Brain microvascular endothelial cell (primary cell): ENCODE data around the gene RYR3.
A peak's percentile ranks its signal among the peaks of the same experiment; 100 is the strongest.

Source experiments
- DNase-seq: peaks from one replicate; pipeline ENCODE4 v3.0.0-alpha.2; 2020
- H3K27ac ChIP-seq: fragments of 250-450 bp; sonication (Bioruptor Pico); 2 replicates; pipeline ENCODE4 v1.5.1; 2020; ENCODE audit warnings: mild to moderate bottlenecking, moderate library complexity
- H3K27me3 ChIP-seq: fragments of 250-450 bp; sonication (Bioruptor Pico); replicated peaks from 2 replicates; pipeline ENCODE4 v1.5.1; 2020; ENCODE audit warnings: mild to moderate bottlenecking
- H3K36me3 ChIP-seq: fragments of 250-450 bp; sonication (Bioruptor Pico); replicated peaks from 2 replicates; pipeline ENCODE4 v1.5.1; 2020; ENCODE audit warnings: mild to moderate bottlenecking
- H3K4me3 ChIP-seq: 2 replicates; pipeline ENCODE4 v1.5.1; 2011; ENCODE audit warnings: low read depth, mild to moderate bottlenecking, control low read depth, low read length, moderate library complexity
- in situ Hi-C: cut with HindIII; loops from 2 replicates; pipeline ENCODE4 v1.10.0; 2017; ENCODE audit warnings: low sequenced_read_pairs, low pct_ligation_motif_present
- TF ChIP-seq, protein P1 (sequence below): IDR thresholded peaks from 2 replicates; pipeline ENCODE4 v1.5.1; 2011; ENCODE audit warnings: low read depth, mild to moderate bottlenecking, moderate library complexity, low read length, control low read depth, inconsistent platforms; ENCODE audit errors: missing control alignments

The RYR3 gene

DNA sequence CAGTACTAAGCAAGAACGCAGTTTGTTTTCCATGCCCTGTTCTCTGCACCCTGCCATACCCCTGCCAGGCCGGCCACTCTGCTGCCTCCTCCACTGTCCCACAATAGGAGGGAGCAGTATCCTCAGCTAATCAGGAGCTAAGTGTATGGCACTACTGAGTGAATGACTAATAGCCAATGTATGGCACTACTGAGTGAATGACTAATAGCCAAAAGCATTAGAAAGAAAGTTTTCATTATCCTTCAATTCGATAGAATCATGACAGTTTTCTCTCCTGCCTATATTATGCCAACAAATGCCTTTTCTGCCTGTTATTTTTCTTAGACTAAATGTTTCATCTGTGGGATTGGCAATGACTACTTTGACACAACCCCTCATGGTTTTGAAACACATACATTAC, 550.0 kb downstream of the RYR3 start:
- in situ Hi-C loops, result no loop called here
- TF ChIP-seq, protein P1, sequence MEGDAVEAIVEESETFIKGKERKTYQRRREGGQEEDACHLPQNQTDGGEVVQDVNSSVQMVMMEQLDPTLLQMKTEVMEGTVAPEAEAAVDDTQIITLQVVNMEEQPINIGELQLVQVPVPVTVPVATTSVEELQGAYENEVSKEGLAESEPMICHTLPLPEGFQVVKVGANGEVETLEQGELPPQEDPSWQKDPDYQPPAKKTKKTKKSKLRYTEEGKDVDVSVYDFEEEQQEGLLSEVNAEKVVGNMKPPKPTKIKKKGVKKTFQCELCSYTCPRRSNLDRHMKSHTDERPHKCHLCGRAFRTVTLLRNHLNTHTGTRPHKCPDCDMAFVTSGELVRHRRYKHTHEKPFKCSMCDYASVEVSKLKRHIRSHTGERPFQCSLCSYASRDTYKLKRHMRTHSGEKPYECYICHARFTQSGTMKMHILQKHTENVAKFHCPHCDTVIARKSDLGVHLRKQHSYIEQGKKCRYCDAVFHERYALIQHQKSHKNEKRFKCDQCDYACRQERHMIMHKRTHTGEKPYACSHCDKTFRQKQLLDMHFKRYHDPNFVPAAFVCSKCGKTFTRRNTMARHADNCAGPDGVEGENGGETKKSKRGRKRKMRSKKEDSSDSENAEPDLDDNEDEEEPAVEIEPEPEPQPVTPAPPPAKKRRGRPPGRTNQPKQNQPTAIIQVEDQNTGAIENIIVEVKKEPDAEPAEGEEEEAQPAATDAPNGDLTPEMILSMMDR, result no peak
- Histone ChIP-seq H3K27me3 (no peaks in the 10 kb centered on the region), H3K27ac (no peak overlapping the region), H3K36me3 (peaks cover 5% of the 10 kb centered on the region), H3K4me3 (no peak overlapping the region)
- DNase-seq, result peak; percentile 50

GRCh38 chr15:33864360-33865075, 553.8 kb downstream of the RYR3 start:
- in situ Hi-C loops, result no loop called here

GRCh38 chr15:33865416-33865815, 554.6 kb downstream of the RYR3 start:
- in situ Hi-C loops, result no loop called here
- TF ChIP-seq, protein P1, result no peak
- no peak for DNase-seq
- Histone ChIP-seq H3K27ac (no peak overlapping the region), H3K27me3 (no peaks in the 10 kb centered on the region), H3K4me3 (no peak overlapping the region), H3K36me3 (no peaks in the 10 kb centered on the region)

More at GRCh38 chr15:33864360-33865075, 553.8 kb downstream of the RYR3 start:
- Histone ChIP-seq H3K27me3 (no peaks in the 10 kb centered on the region), H3K27ac (no peak overlapping the region), H3K36me3 (peaks cover 1% of the 10 kb centered on the region), H3K4me3 (no peak overlapping the region)
- no peak for DNase-seq
- TF ChIP-seq, protein P1, result no peak

DNA sequence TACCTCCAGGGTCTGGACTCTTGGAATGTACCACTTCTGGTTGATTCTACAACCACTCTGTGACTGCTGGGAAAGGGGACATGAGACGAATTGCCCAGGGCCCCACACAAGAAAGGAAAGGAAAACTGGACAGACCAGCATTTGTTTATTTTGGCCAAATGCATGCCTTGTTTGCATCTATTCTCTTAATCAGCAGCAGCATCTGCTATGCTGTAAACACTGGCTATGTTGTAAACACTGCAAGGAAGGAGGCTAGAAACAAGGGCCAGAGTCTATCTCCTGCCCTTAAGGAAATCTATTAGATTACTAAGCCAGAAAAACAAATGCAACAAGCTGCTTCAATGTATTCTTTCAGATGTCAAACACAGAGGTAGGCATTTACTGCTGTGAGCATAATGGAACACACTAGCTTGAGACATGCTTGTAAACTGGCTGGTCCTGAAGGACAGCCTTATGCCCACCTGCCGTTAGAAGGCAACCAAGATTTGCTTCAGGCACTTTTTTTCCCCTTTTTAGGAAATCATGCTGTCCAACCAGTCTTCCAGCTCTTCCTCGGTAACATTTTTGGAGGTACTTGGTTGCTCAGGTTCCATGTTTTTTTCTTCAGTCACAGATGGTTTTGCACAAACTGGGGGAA, 555.5 kb downstream of the RYR3 start:
- H3K27ac ChIP-seq, result no peak overlapping the region
- H3K4me3 ChIP-seq, result no peak overlapping the region
- H3K36me3 ChIP-seq, result no peaks in the 10 kb centered on the region
- in situ Hi-C loops, result no loop called here
- TF ChIP-seq, protein P1, result no peak
- no peak for DNase-seq
- no peaks in the 10 kb centered on the region for H3K27me3 ChIP-seq

- TF ChIP-seq, protein P1, result no peak
- H3K4me3 ChIP-seq, result no peak overlapping the region
- in situ Hi-C loops, result no loop called here
- no peaks in the 10 kb centered on the region for H3K36me3 ChIP-seq
- no peak for DNase-seq
- H3K27me3 ChIP-seq, result no peaks in the 10 kb centered on the region
- H3K27ac ChIP-seq, result no peak overlapping the region
Measured at GRCh38 chr15:33871980-33872379, 561.2 kb downstream of the RYR3 start.
